Umbilical cord (tissue), 2 donors: ENCODE results near the gene ROBO1. TPM values are rescaled to one million over a fixed set of nuclear protein-coding genes. Genes with fewer than 3 reads are reported as not detected.
"Not testable (repeated sequence)": the region's sequence is repeated elsewhere in the genome, so short reads cannot be mapped to it uniquely, and the experiment has no call there.

Source experiments
- DNase-seq: peaks from one replicate; pipeline ENCODE4 v3.0.0-alpha.2; 2015; ENCODE audit warnings: low spot score
- total RNA-seq: library from RNA; depleted of rRNA; stranded (reverse); fragments of >200 nt; gene quantifications from one replicate; pipeline ENCODE4 v1.2.3, GENCODE V29; 2014; ENCODE audit warnings: low replicate concordance; ENCODE audit not compliant: insufficient read depth

The ROBO1 gene
- total RNA-seq, 1 donor from 2014 or later: 27.9 TPM

- no peak for DNase-seq
These were observed 1054.9 kb downstream of the ROBO1 start for GRCh38 chr3:78712941-78713340.

GRCh38 chr3:78712270-78712669 is 1055.5 kb downstream of the ROBO1 start:
- DNase-seq: no peak

GRCh38 chr3:78708565-78709073 is 1059.2 kb downstream of the ROBO1 start:
- DNase-seq: no peak

GRCh38 chr3:78707609-78708008 is 1060.2 kb downstream of the ROBO1 start:
- no peak for DNase-seq

- DNase-seq: no peak
These were observed 1060.8 kb downstream of the ROBO1 start for GRCh38 chr3:78706906-78707523.

GRCh38 chr3:78703944-78704343 is 1063.9 kb downstream of the ROBO1 start:
- DNase-seq: no peak

- no peak for DNase-seq
These were observed 1066.3 kb downstream of the ROBO1 start for GRCh38 chr3:78701537-78701936.

- DNase-seq: no peak
These were observed 1069.4 kb downstream of the ROBO1 start for GRCh38 chr3:78698431-78698830.

- DNase-seq: peak; percentile 10
These were observed 1070.4 kb downstream of the ROBO1 start for GRCh38 chr3:78697426-78697825.

- no peak for DNase-seq
These were observed 1077.0 kb downstream of the ROBO1 start for GRCh38 chr3:78690766-78691165.

- no peak for DNase-seq
These were observed 1078.4 kb downstream of the ROBO1 start for GRCh38 chr3:78689378-78689777.

GRCh38 chr3:78687520-78687919 is 1080.3 kb downstream of the ROBO1 start:
- DNase-seq: no peak

GRCh38 chr3:78683284-78683683 is 1084.5 kb downstream of the ROBO1 start:
- DNase-seq: no peak

GRCh38 chr3:78675119-78675805 is 1092.5 kb downstream of the ROBO1 start:
- DNase-seq: not testable (repeated sequence)

GRCh38 chr3:78670746-78671145 is 1097.1 kb downstream of the ROBO1 start:
- no peak for DNase-seq

- DNase-seq: no peak
These were observed 1097.7 kb downstream of the ROBO1 start for GRCh38 chr3:78670094-78670493.

GRCh38 chr3:78668302-78668701 is 1099.5 kb downstream of the ROBO1 start:
- no peak for DNase-seq

GRCh38 chr3:78666470-78666800 is 1101.4 kb downstream of the ROBO1 start:
- DNase-seq: peak; percentile 49

GRCh38 chr3:78665776-78666469 is 1101.9 kb downstream of the ROBO1 start:
- no peak for DNase-seq

GRCh38 chr3:78665101-78665500 is 1102.7 kb downstream of the ROBO1 start:
- no peak for DNase-seq

- no peak for DNase-seq
These were observed 1106.8 kb downstream of the ROBO1 start for GRCh38 chr3:78660957-78661356.

GRCh38 chr3:78659386-78659987 is 1108.3 kb downstream of the ROBO1 start:
- peak; percentile 48 for DNase-seq
